Stimulated activated CD8-positive, alpha-beta memory T cell treated with anti-CD3 and anti-CD28 coated beads, Interleukin-7, amount 100 ng/mL, for 24 hours (primary cell): ENCODE measurements around the gene SNRNP70.
"Not testable (repeated sequence)": the region's sequence is repeated elsewhere in the genome, so short reads cannot be mapped to it uniquely, and the experiment has no call there.

ENCODE experiments used
- DNase-seq: peaks from one replicate; pipeline ENCODE4 v3.0.0-alpha.2; 2020; ENCODE audit warnings: low read depth

The SNRNP70 gene

GRCh38 chr19:49085020-49085867 lies at the start of gene SNRNP70:
SNRNP70 (plus strand) TSS chr19:49085451; CDS start chr19:49086415, 964 bp downstream.
- DNase-seq: peak; percentile 95

GRCh38 chr19:49036815-49037214 lies 48.4 kb upstream of the SNRNP70 start, which contains the start of gene CGB1:
CGB1 (minus strand) TSS chr19:49036895; CDS start chr19:49036711, 184 bp downstream.
- DNase-seq: not testable (repeated sequence)

- DNase-seq: not testable (repeated sequence)
Observed at GRCh38 chr19:49038111-49038510, 47.1 kb upstream of the SNRNP70 start.

DNA sequence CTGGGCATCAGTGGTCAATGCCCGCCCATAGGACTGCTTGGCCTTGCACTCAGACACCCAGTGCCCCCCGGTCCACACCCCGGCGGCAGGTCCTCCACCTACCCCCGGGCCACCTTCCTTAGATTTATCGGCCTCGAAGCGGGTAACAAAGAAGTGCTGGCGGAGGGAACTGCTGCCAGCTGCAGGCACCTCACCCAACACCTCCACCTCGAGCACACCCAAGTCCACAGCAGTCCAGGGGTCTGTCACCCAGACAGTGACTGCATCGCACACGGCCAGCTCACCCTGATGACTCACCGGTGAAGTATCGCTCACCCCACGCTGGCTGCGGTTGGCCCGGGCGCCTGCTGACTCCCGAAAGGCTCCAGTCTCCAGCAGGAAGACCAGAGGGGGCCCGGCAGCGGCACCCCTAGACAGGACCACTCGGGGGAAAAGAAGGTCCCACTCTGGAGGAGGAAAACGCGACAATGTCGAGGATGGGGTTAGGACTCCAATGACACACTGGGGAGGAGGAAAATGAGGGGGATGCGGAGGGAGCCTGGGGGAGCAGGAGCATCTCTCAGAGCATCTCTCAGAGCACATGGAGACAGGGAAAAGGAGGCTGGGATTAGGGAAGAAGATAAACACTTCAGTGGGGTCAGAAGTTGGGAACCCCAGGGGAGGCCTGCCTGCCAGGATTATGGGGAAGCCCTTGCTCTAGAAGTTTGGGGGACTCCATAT lies 46.5 kb upstream of the SNRNP70 start:
- not testable (repeated sequence) for DNase-seq

GRCh38 chr19:49039736-49040135 lies 45.5 kb upstream of the SNRNP70 start:
- DNase-seq: not testable (repeated sequence)

DNA sequence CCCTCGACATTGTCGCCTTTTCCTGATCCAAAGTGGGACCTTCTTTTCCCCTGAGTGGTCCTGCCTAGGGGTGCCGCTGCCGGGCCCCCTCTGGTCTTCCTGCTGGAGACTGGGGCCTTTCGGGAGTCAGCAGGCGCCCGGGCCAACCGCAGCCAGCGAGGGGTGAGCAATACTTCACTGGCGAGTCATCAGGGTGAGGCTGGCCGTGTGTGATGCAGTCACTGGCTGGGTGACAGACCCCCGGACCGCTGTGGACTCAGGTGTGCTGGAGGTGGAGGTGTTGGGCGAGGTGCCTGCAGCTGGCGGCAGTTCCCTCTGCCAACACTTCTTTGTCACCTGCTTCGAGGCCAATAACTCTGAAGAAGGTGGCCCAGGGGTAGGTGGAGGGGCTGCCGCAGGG lies 43.1 kb upstream of the SNRNP70 start:
- DNase-seq: no peak

- DNase-seq: not testable (repeated sequence)
Observed at GRCh38 chr19:49042666-49043065, 42.6 kb upstream of the SNRNP70 start.

GRCh38 chr19:49043548-49043947 lies 41.7 kb upstream of the SNRNP70 start, which contains the start of gene CGB5:
CGB5 (plus strand) TSS chr19:49043848; CDS start chr19:49044210, 362 bp downstream.
- DNase-seq: not testable (repeated sequence)

GRCh38 chr19:49049011-49049410 lies 36.2 kb upstream of the SNRNP70 start, which contains the start of gene CGB8:
CGB8 (minus strand) TSS chr19:49049111; CDS start chr19:49048739, 372 bp downstream.
- not testable (repeated sequence) for DNase-seq

DNA sequence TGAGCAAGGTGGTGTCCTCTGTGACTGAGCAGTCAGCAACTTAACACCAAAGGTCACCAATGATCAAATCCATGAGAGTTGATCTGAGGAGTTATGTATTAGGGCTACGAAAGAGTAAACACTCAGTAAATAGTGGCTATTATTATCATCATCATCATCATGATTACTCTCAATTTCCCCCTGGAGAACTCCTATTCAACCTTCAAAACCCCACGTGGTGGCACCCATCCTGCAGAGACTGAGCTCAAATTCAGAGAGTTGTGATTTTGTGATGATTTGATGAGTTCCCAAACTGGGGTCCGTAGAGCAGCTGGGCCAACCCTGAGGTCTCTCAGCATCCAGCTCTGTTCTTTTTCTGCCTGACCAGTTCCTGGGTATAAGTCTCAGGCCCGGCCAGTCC lies 35.4 kb upstream of the SNRNP70 start:
- DNase-seq: not testable (repeated sequence)

DNA sequence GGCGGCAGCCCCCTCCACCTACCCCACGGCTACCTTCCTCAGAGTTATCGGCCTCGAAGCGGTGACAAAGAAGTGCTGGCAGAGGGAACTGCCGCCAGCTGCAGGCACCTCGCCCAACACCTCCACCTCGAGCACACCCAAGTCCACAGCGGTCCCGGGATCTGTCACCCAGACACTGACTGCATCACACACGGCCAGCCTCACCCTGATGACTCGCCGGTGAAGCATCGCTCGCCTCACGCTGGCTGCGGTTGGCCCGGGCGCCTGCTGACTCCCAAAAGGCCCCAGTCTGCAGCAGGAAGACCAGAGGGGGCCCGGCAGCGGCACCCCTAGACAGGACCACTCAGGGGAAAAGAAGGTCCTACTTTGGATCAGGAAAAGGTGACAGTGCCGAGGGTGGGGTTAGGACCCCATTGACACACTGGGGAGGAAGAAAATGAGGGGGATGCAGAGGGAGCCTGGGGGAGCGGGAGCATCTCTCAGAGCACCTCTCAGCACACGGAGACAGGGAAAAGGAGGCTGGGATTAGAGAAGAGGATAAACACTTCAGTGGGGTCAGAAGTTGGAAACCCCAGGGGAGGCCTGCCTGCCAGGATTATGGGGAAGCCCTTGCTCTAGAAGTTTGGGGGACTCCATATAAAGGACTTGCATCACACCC lies 34.7 kb upstream of the SNRNP70 start:
- DNase-seq: not testable (repeated sequence)

GRCh38 chr19:49056101-49056901 lies 28.9 kb upstream of the SNRNP70 start:
- no peak for DNase-seq

DNA sequence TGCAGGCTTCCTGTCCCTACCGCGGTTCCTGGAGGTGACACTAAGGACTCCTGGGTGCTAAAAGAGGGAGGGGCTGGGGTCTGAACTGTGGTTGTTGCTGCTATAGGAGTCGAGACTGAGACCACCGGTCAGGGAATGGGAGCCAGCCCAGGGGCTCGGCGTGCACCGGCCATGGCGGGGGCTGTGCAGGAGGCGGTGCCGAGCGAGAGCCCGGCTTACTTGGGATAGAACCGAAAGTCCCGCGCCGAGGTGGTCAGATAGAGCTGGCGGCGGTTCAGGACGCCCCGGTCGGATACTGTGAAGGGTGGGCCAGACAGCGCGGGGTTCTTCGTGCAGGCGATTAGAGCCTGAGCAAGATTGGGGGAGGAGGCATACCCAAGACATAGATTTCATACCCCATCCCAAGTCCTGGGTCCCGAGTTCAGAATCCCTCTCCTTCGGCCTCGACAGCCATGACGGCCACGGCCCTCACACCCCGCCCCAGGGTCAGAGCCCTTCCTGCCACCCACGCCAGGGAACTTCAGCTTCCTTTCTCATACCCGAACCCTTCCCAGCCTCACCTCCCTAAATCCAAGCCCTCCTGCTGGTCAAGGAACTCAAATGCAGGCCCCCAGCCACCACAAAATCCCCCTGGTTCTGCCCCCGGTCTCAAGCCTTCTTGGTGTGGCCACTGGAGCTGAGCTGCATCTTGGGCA lies 28.2 kb upstream of the SNRNP70 start:
- not testable (repeated sequence) for DNase-seq

GRCh38 chr19:49057636-49058234 lies 27.5 kb upstream of the SNRNP70 start, which contains the start of gene CGB7:
CGB7 (minus strand) TSS chr19:49057749; CDS start chr19:49055375, 2,374 bp downstream.
- DNase-seq: peak; percentile 9

DNA sequence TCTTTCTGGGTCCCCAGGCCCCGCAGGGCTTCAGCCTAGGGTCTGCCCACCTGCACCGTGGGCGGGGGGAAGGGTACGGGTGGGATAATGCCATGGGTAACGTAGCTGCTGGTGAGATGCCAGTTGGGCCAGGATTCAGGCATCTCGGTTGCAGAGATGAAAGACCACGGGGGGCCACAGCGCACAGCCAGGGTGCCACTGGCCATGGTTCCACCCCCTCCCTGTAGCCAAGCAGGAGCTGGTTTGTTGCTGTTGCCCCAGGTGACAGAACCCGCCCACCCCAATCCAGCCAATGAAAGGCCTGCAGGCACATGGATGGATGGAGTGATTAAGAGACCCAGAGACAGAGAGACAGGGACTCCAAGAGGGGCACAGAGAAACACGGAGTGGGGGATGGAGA lies 26.7 kb upstream of the SNRNP70 start:
- DNase-seq: no peak

- DNase-seq: no peak
Observed at GRCh38 chr19:49059053-49059452, 26.2 kb upstream of the SNRNP70 start.

- DNase-seq: no peak
Observed at GRCh38 chr19:49061000-49061399, 24.3 kb upstream of the SNRNP70 start.

- no peak for DNase-seq
Observed at GRCh38 chr19:49061445-49061844, 23.8 kb upstream of the SNRNP70 start.

GRCh38 chr19:49064029-49064629 lies 21.1 kb upstream of the SNRNP70 start:
- DNase-seq: no peak
